A549 (cell line): ENCODE results near the gene SUGP2. TPM values are rescaled to one million over a fixed set of nuclear protein-coding genes. Genes with fewer than 3 reads are reported as not detected.

Source experiments
- ATAC-seq, 2 experiments: fragments of 200-7000 bp in 1 of 2; fragments of >200 bp in 1 of 2; cut with Nextera tagmentation in 1 of 2; cut with Tn5 transposase in 1 of 2; 3 replicates each; pipeline versions ENCODE4 v1.8.0 to v1.9.1; 2018 to 2020; ENCODE audit warnings: mild to moderate bottlenecking in 1 of 2, moderate library complexity in 1 of 2
- CTCF ChIA-PET: fragments of 300-600 bp; sonication (Branson Sonifier 250); formaldehyde crosslinking; extraction: SDS; loops from one replicate; lab custom pipeline; 2021; ENCODE audit warnings: antibody characterized with exemption, inconsistent platforms; lab: Yijun Ruan, JAX
- POLR2A ChIA-PET: fragments of 350-600 bp; formaldehyde crosslinking; extraction: SDS; loops from one replicate; lab custom pipeline; 2021; ENCODE audit warnings: antibody characterized with exemption, inconsistent platforms; lab: Yijun Ruan, JAX
- DNase-seq, 2 experiments: peaks; one replicate each; pipeline versions ENCODE4 v3.0.0 to v3.0.0-alpha.2; 2011 to 2016; ENCODE audit warnings: low read depth in 1 of 2, low spot score in 1 of 2
- FAIRE-seq: peaks from 2 replicates; lab custom pipeline; 2011; peaks lifted over from hg19 to GRCh38; lab: Jason Lieb, UNC
- H3K27ac ChIP-seq, 2 experiments: fragments of >200 bp; sonication (Bioruptor Twin); formaldehyde crosslinking; 3 replicates each; pipeline ENCODE4 v1.5.1; 2016 to 2017
- H3K4me1 ChIP-seq: fragments of >200 bp; sonication (Bioruptor Twin); formaldehyde crosslinking; 3 replicates; pipeline ENCODE4 v1.6.1; 2016
- H3K4me2 ChIP-seq: fragments of >200 bp; sonication (Bioruptor Twin); formaldehyde crosslinking; 3 replicates; pipeline ENCODE4 v1.6.1; 2016
- H3K4me3 ChIP-seq: fragments of >200 bp; sonication (Bioruptor Twin); formaldehyde crosslinking; 3 replicates; pipeline ENCODE4 v1.5.1; 2016
- H3K9me3 ChIP-seq: fragments of >200 bp; sonication (Bioruptor Twin); formaldehyde crosslinking; 3 replicates; pipeline ENCODE4 v1.6.1; 2016
- CBX2 ChIP-seq: fragments of 200-600 bp; sonication (generic); IDR thresholded peaks from 2 replicates; pipeline ENCODE4 v1.6.1; 2016; ENCODE audit warnings: low read depth, mild to moderate bottlenecking, borderline replicate concordance
- CEBPB ChIP-seq, 2 experiments: fragments of >200 bp in 1 of 2; sonication (Bioruptor Twin) in 1 of 2; formaldehyde crosslinking in 1 of 2; IDR thresholded peaks; 2 replicates each; pipeline ENCODE4 v1.6.1; 2012 to 2016
- CHD2 ChIP-seq: fragments of 150-350 bp; IDR thresholded peaks from 2 replicates; pipeline ENCODE4 v1.6.1; 2014; ENCODE audit warnings: low read length; ENCODE audit not compliant: partially characterized antibody
- CHD4 ChIP-seq: fragments of 200-600 bp; sonication (generic); IDR thresholded peaks from 2 replicates; pipeline ENCODE4 v1.6.1; 2016; ENCODE audit warnings: antibody characterized with exemption, mild to moderate bottlenecking, borderline replicate concordance
- EHF ChIP-seq: fragments of 250-450 bp; sonication (Bioruptor Pico); IDR thresholded peaks from 2 replicates; pipeline ENCODE4 v1.5.0; 2020; ENCODE audit warnings: mild to moderate bottlenecking
- EP300 ChIP-seq, 2 experiments: fragments of >200 bp; sonication (Bioruptor Twin); formaldehyde crosslinking; IDR thresholded peaks; 2 replicates in 1 of 2; 3 replicates in 1 of 2; pipeline ENCODE4 v1.6.1; 2016 to 2017
- ESRRA ChIP-seq: fragments of 150-350 bp; IDR thresholded peaks from 2 replicates; pipeline ENCODE4 v1.6.1; 2014; ENCODE audit warnings: mild to moderate bottlenecking, low read length, borderline replicate concordance
- GATA3 ChIP-seq: IDR thresholded peaks from 2 replicates; pipeline ENCODE4 v1.6.1; 2012; ENCODE audit warnings: borderline replicate concordance
- HEYL ChIP-seq: fragments of 250-450 bp; sonication (Bioruptor Pico); IDR thresholded peaks from 2 replicates; pipeline ENCODE4 v1.8.0; 2021; ENCODE audit warnings: mild to moderate bottlenecking, moderate library complexity
- HOXB5 ChIP-seq: fragments of 250-450 bp; sonication (Bioruptor Pico); IDR thresholded peaks from 2 replicates; pipeline ENCODE4 v1.5.0; 2020; ENCODE audit warnings: mild to moderate bottlenecking, moderate library complexity
- JUN ChIP-seq, 2 experiments: fragments of >200 bp; sonication (Bioruptor Twin); formaldehyde crosslinking; IDR thresholded peaks; 2 replicates in 1 of 2; 3 replicates in 1 of 2; pipeline ENCODE4 v1.6.1; 2016 to 2017
- MAZ ChIP-seq: fragments of 150-350 bp; IDR thresholded peaks from 2 replicates; pipeline ENCODE4 v1.6.1; 2014; ENCODE audit warnings: antibody characterized with exemption, low read depth, low read length, borderline replicate concordance
- NFE2L2 ChIP-seq: fragments of 150-350 bp; conservative IDR thresholded peaks from 2 replicates; pipeline ENCODE4 v1.6.1; 2014; ENCODE audit warnings: low read length
- PHF8 ChIP-seq: fragments of 200-600 bp; sonication (generic); IDR thresholded peaks from 2 replicates; pipeline ENCODE4 v1.6.1; 2016; ENCODE audit warnings: low read depth, mild to moderate bottlenecking, antibody characterized with exemption, moderate library complexity, borderline replicate concordance
- RCOR1 ChIP-seq: fragments of 150-350 bp; IDR thresholded peaks from 2 replicates; pipeline ENCODE4 v1.6.1; 2014; ENCODE audit warnings: antibody characterized with exemption, low read length, low read depth
- SMC3 ChIP-seq: fragments of >200 bp; sonication (Bioruptor Twin); formaldehyde crosslinking; IDR thresholded peaks from 3 replicates; pipeline ENCODE4 v1.6.1; 2018; ENCODE audit warnings: inconsistent platforms
- SREBF2 ChIP-seq: fragments of 450-650 bp; IDR thresholded peaks from 2 replicates; pipeline ENCODE4 v1.6.1; 2014; ENCODE audit warnings: mild to moderate bottlenecking, moderate library complexity
- TFCP2L1 ChIP-seq: fragments of 250-450 bp; sonication (Bioruptor Pico); IDR thresholded peaks from 2 replicates; pipeline ENCODE4 v1.5.0; 2021; ENCODE audit warnings: mild to moderate bottlenecking
- ZC3H11A ChIP-seq: fragments of 450-650 bp; IDR thresholded peaks from 2 replicates; pipeline ENCODE4 v1.6.1; 2014; ENCODE audit warnings: antibody characterized with exemption, mild to moderate bottlenecking
- ZFP36 ChIP-seq: fragments of 450-650 bp; IDR thresholded peaks from 2 replicates; pipeline ENCODE4 v1.6.1; 2014; ENCODE audit warnings: borderline replicate concordance; ENCODE audit not compliant: partially characterized antibody
- ZSCAN20 ChIP-seq: fragments of 250-450 bp; sonication (Bioruptor Pico); IDR thresholded peaks from 2 replicates; pipeline ENCODE4 v1.8.0; 2022; ENCODE audit warnings: mild to moderate bottlenecking, moderate library complexity
- WGBS: methylation state at CpG from one replicate; pipeline ENCODE4 v1.1.6; 2017; ENCODE audit errors: missing lambda C conversion rate; 5-methylcytosine and 5-hydroxymethylcytosine counted together
- polyA plus RNA-seq, 4 experiments: library from polyadenylated mRNA; depleted of rRNA in 3 of 4; stranded (reverse); fragments of >200 nt; fragmentation: RNase III in 1 of 4; extraction: RNeasy Plus Mini Kit Qiagen cat#74134 plus additional on column Dnase treatment in 1 of 4; gene quantifications; 2 replicates in 3 of 4; 3 replicates in 1 of 4; pipeline ENCODE4 v1.2.3, GENCODE V29; 2011 to 2017
- TF ChIP-seq, protein P1 (sequence below): fragments of 250-450 bp; sonication (Bioruptor Pico); IDR thresholded peaks from 2 replicates; pipeline ENCODE4 v1.5.0; 2020; ENCODE audit warnings: low read depth, mild to moderate bottlenecking, moderate library complexity
- TF ChIP-seq, protein P2 (sequence below): fragments of 450-650 bp; IDR thresholded peaks from 2 replicates; pipeline ENCODE4 v1.6.1; 2014; ENCODE audit warnings: antibody characterized with exemption
- TF ChIP-seq, protein P3 (sequence below): fragments of >200 bp; sonication (Bioruptor Twin); formaldehyde crosslinking; IDR thresholded peaks from 3 replicates; pipeline ENCODE4 v1.5.1; 2016
- TF ChIP-seq, protein P4 (sequence below): IDR thresholded peaks from 2 replicates; pipeline ENCODE4 v1.6.1; 2012
- TF ChIP-seq, protein P5 (sequence below): fragments of 150-350 bp; IDR thresholded peaks from 2 replicates; pipeline ENCODE4 v1.6.1; 2014; ENCODE audit warnings: low read depth, mild to moderate bottlenecking, low read length

SUGP2 gene
- polyA plus RNA-seq, 2 of the 4 experiments (the other 2 are of a cell fraction): 42.4 to 43.9 TPM

DNA sequence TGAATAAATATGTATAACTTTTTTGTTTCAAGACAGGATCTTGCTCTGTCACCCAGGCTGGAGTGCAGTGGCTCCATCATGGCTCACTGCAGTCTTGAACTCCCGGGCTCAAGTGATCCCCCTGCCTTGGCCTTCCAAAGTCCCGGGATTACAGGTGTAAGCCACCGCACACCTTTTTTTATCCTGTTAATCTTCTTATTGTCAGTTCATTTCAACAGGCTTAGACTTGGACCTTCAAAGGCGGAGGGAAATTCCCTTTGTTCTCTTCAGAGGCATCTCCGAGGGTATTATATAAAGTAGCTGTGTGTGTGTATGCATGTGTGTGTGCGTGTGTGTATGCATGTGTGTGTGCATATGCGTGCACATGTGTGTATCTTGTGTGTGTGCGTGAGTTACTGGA, 35.0 kb downstream of the SUGP2 start:
- TF ChIP-seq, protein P1, sequence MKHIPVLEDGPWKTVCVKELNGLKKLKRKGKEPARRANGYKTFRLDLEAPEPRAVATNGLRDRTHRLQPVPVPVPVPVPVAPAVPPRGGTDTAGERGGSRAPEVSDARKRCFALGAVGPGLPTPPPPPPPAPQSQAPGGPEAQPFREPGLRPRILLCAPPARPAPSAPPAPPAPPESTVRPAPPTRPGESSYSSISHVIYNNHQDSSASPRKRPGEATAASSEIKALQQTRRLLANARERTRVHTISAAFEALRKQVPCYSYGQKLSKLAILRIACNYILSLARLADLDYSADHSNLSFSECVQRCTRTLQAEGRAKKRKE (CRISPR knock-in tag): no peak
- TF ChIP-seq EHF (no peak), ZSCAN20 (CRISPR knock-in tag) (no peak), GATA3 (no peak), PHF8 (no peak), HOXB5 (CRISPR knock-in tag) (no peak), EP300 (IDR thresholded peaks at IDR 0.05) (no peak), CHD4 (no peak)
- Histone ChIP-seq H3K4me2 (no peak overlapping the region), H3K4me3 (no peak overlapping the region), H3K9me3 (no peaks in the 10 kb centered on the region), H3K4me1 (no peaks in the 10 kb centered on the region), H3K27ac (no peak overlapping the region)
- FAIRE-seq: no peak
- 91% methylated on average over 8 of the region's 8 CpGs for WGBS
- ChIA-PET CTCF (interaction anchor here (8.8 kb wide), 1 partner anchor 11 kb away, joined by 44 read pairs; no protein-coding TSS in a partner anchor), POLR2A (no interaction called here)
- ATAC-seq: no peak
- DNase-seq: no peak

DNA sequence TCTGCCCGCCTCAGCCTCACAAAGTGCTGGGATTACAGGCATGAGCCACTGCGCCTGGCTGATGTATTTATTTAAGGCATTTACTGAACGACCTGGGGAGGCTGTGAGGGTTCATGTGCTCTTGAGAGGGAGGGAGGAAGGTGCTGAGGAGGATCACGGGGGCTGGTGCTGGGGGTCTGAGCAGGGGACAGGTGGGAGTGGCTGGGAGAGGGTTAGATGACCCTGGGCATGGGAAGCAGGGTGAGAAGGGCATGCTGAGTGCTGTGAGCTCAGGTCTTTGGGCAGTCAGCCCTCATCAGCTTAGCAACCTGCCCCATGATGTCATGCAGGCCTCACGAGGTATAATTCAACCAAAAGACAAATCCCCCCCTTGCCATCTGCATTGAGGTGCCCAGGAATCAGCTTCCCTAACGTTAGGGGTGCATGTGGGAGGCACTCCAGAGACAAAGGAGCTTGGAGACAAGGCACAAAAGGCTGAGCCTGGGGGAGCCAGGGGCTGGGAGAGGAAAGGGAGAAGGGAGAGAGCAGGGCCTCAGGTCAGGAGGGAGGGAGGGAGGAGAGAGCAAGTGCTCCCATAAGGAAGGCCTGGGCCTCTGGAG, 36.4 kb downstream of the SUGP2 start:
- no peak for TF ChIP-seq ESRRA
- no peak for TF ChIP-seq SREBF2
- no peak for TF ChIP-seq TFCP2L1 (CRISPR knock-in tag)
- TF ChIP-seq HOXB5 (CRISPR knock-in tag): no peak
- no peak for TF ChIP-seq ZSCAN20 (CRISPR knock-in tag)
- no peak for TF ChIP-seq SMC3
- TF ChIP-seq, all 56 proteins: peak for 0
- no peak overlapping the region for H3K27ac ChIP-seq
- no peaks in the 10 kb centered on the region for H3K4me1 ChIP-seq
- H3K4me3 ChIP-seq: no peak overlapping the region
- POLR2A ChIA-PET: interaction anchor here (0.6 kb wide), 1 partner anchor 70 kb away, joined by 3 read pairs; no protein-coding TSS in a partner anchor
- CTCF ChIA-PET: interaction anchor here (0.8 to 8.8 kb wide), 2 partner anchors 10 to 150 kb away, joined by 4 to 44 read pairs; no protein-coding TSS in a partner anchor
- DNase-seq (no peak), FAIRE-seq (no peak), ATAC-seq (no peak)
- H3K4me2 ChIP-seq: no peak overlapping the region
- H3K9me3 ChIP-seq: no peaks in the 10 kb centered on the region
- WGBS: 82% methylated on average over 6 of the region's 6 CpGs

DNA sequence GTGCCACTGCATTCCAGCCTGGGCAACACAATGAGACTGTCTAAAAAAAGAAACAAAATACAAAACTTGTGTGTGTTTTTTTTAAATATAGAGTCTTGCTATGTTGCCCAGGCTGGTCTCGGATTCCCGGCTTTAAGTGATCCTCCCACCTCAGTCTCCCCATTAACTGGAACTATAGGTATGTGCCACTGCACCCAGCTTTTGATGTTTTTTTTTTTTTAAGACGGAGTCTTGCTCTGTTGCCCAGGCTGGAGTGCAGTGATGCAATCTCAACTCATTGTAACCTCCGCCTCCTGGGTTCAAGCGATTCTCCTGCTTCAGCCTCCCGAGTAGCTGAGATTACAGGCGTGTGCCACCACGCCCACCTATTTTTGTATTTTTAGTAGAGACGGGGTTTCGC, 37.0 kb downstream of the SUGP2 start:
- Histone ChIP-seq H3K4me1 (no peaks in the 10 kb centered on the region), H3K27ac (no peak overlapping the region), H3K9me3 (no peaks in the 10 kb centered on the region), H3K4me3 (no peak overlapping the region), H3K4me2 (no peak overlapping the region)
- ATAC-seq: no peak
- DNase-seq: no peak
- ChIA-PET POLR2A (interaction anchor here (0.6 kb wide), 1 partner anchor 70 kb away, joined by 3 read pairs; no protein-coding TSS in a partner anchor), CTCF (interaction anchor here (0.8 to 8.8 kb wide), 8 partner anchors 9 to 150 kb away, joined by 3 to 44 read pairs (median 4); partner anchors contain the start of gene COPE)
- no peak for FAIRE-seq
- WGBS: 91% methylated on average over 10 of the region's 10 CpGs
- TF ChIP-seq GATA3: no peak
- TF ChIP-seq, protein P2, sequence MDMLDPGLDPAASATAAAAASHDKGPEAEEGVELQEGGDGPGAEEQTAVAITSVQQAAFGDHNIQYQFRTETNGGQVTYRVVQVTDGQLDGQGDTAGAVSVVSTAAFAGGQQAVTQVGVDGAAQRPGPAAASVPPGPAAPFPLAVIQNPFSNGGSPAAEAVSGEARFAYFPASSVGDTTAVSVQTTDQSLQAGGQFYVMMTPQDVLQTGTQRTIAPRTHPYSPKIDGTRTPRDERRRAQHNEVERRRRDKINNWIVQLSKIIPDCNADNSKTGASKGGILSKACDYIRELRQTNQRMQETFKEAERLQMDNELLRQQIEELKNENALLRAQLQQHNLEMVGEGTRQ: no peak
- TF ChIP-seq CBX2: no peak
- no peak for TF ChIP-seq NFE2L2
- TF ChIP-seq EHF: no peak
- TF ChIP-seq CEBPB (IDR thresholded peaks at IDR 0.05): no peak
- TF ChIP-seq, protein P3, sequence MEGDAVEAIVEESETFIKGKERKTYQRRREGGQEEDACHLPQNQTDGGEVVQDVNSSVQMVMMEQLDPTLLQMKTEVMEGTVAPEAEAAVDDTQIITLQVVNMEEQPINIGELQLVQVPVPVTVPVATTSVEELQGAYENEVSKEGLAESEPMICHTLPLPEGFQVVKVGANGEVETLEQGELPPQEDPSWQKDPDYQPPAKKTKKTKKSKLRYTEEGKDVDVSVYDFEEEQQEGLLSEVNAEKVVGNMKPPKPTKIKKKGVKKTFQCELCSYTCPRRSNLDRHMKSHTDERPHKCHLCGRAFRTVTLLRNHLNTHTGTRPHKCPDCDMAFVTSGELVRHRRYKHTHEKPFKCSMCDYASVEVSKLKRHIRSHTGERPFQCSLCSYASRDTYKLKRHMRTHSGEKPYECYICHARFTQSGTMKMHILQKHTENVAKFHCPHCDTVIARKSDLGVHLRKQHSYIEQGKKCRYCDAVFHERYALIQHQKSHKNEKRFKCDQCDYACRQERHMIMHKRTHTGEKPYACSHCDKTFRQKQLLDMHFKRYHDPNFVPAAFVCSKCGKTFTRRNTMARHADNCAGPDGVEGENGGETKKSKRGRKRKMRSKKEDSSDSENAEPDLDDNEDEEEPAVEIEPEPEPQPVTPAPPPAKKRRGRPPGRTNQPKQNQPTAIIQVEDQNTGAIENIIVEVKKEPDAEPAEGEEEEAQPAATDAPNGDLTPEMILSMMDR: no peak
- TF ChIP-seq HOXB5 (CRISPR knock-in tag): no peak
- TF ChIP-seq ZFP36: no peak
- TF ChIP-seq SREBF2: no peak
- TF ChIP-seq CHD2: no peak
- TF ChIP-seq ZC3H11A: no peak
- no peak for TF ChIP-seq MAZ
- TF ChIP-seq HEYL (CRISPR knock-in tag): no peak
- TF ChIP-seq, protein P4, sequence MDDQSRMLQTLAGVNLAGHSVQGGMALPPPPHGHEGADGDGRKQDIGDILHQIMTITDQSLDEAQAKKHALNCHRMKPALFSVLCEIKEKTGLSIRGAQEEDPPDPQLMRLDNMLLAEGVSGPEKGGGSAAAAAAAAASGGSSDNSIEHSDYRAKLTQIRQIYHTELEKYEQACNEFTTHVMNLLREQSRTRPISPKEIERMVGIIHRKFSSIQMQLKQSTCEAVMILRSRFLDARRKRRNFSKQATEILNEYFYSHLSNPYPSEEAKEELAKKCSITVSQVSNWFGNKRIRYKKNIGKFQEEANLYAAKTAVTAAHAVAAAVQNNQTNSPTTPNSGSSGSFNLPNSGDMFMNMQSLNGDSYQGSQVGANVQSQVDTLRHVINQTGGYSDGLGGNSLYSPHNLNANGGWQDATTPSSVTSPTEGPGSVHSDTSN: no peak
- no peak for TF ChIP-seq JUN (IDR thresholded peaks at IDR 0.05)
- TF ChIP-seq TFCP2L1 (CRISPR knock-in tag): no peak
- TF ChIP-seq RCOR1: no peak
- TF ChIP-seq, protein P5, sequence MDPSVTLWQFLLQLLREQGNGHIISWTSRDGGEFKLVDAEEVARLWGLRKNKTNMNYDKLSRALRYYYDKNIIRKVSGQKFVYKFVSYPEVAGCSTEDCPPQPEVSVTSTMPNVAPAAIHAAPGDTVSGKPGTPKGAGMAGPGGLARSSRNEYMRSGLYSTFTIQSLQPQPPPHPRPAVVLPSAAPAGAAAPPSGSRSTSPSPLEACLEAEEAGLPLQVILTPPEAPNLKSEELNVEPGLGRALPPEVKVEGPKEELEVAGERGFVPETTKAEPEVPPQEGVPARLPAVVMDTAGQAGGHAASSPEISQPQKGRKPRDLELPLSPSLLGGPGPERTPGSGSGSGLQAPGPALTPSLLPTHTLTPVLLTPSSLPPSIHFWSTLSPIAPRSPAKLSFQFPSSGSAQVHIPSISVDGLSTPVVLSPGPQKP: no peak
